Measurements from ENCODE around the gene PCDH15. TPM values are rescaled to one million over a fixed set of nuclear protein-coding genes. Genes with fewer than 3 reads are reported as not detected.

Gene PCDH15
- total and polyA plus RNA-seq, 2 experiments from 2014 or later, result 0.29 to 0.66 TPM

GRCh38 chr10:54815583-54815982 lies 14.6 kb upstream of the PCDH15 start:
- no peak for DNase-seq (ENCODE audit: low spot score)
- Mint-ChIP-seq H3K9me3 (no peaks in the 10 kb centered on the region), H3K27me3 (ENCODE audit: insufficient read depth, low read depth, poor library complexity) (no peaks in the 10 kb centered on the region), H3K4me1 (no peaks in the 10 kb centered on the region), H3K27ac (no peak overlapping the region), H3K36me3 (ENCODE audit: low read depth) (no peaks in the 10 kb centered on the region), H3K4me3 (no peak overlapping the region)
- Histone ChIP-seq H3K4me1 (ENCODE audit: insufficient read depth) (no peaks in the 10 kb centered on the region), H3K36me3 (ENCODE audit: insufficient read depth) (no peaks in the 10 kb centered on the region), H2AFZ (no peak overlapping the region), H3K4me2 (no peak overlapping the region), H3K9me2 (ENCODE audit: insufficient read depth) (no peaks in the 10 kb centered on the region), H3K4me3 (no peak overlapping the region), H4K20me1 (replicated peaks; ENCODE audit: insufficient read depth) (no peaks in the 10 kb centered on the region), H3K27ac (ENCODE audit: low read depth) (no peak overlapping the region), H3F3A (replicated peaks; ENCODE audit: low read depth) (no peaks in the 10 kb centered on the region), H3K79me2 (replicated peaks; ENCODE audit: insufficient read depth) (no peaks in the 10 kb centered on the region), H3K27me3 (ENCODE audit: insufficient read depth) (no peaks in the 10 kb centered on the region)
- TF ChIP-seq ZNF462 (CRISPR knock-in tag; IDR thresholded peaks at IDR 0.05), result no peak
- no peak for TF ChIP-seq EZH2phosphoT487 (IDR thresholded peaks at IDR 0.05; ENCODE audit: unreplicated experiment)
- TF ChIP-seq CREB1 (CRISPR knock-in tag; IDR thresholded peaks at IDR 0.05; ENCODE audit: low read depth), result no peak
- no peak for TF ChIP-seq ETS1 (IDR thresholded peaks at IDR 0.05)
- TF ChIP-seq STAT1 (IDR thresholded peaks at IDR 0.05; ENCODE audit: unreplicated experiment), result no peak
- TF ChIP-seq NANOG (IDR thresholded peaks at IDR 0.05; ENCODE audit: borderline replicate concordance), result no peak
- no peak for TF ChIP-seq CTCF (conservative IDR thresholded peaks at IDR 0.05; ENCODE audit: low read depth in 2 of 2)
- TF ChIP-seq REST (IDR thresholded peaks at IDR 0.05; ENCODE audit: unreplicated experiment), result no peak
- TF ChIP-seq POLR2AphosphoS5 (IDR thresholded peaks at IDR 0.05; ENCODE audit: low read depth), result no peak
- no peak for TF ChIP-seq ZNF331 (CRISPR knock-in tag; IDR thresholded peaks at IDR 0.05; ENCODE audit: low read depth)
- no peak for TF ChIP-seq ZNF114 (CRISPR knock-in tag; IDR thresholded peaks at IDR 0.05)
- no peak for TF ChIP-seq JUNB (IDR thresholded peaks at IDR 0.05; ENCODE audit: unreplicated experiment)
- TF ChIP-seq EZH2 (IDR thresholded peaks at IDR 0.05; ENCODE audit: low read depth, unreplicated experiment), result no peak
- ATAC-seq, result no peak
